ENCODE results near the gene KITLG.

DNA sequence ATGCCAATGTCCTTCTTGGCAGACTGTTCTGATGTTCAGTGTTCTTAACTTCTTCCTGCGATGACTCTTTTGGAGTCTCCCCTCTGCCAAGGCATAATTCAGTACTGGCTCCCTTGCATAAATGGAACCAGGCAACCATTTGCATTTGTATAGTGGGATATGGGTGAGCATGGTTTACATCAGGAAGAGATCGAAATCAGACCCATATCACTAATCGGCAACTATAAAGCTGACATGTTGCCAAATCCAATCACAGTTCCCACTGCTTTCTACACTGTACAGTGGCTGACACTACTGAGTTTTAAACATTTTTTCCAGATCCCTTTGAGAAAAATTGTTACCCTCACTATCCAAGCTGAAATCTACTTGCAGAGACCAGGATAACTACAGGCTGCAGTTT is 83.8 kb downstream of the KITLG start:
- no peak for TF ChIP-seq POLR2A (IDR thresholded peaks at IDR 0.05; ENCODE audit: control extremely low read depth in 1 of 2, low read depth in 2 of 2, low read length in 2 of 2)
- no peak for TF ChIP-seq SIN3A (conservative IDR thresholded peaks at IDR 0.05 in 1 of 2, IDR thresholded peaks at IDR 0.05 in 1 of 2; ENCODE audit: low read depth in 1 of 2, low read length in 2 of 2)
- TF ChIP-seq, protein P1, sequence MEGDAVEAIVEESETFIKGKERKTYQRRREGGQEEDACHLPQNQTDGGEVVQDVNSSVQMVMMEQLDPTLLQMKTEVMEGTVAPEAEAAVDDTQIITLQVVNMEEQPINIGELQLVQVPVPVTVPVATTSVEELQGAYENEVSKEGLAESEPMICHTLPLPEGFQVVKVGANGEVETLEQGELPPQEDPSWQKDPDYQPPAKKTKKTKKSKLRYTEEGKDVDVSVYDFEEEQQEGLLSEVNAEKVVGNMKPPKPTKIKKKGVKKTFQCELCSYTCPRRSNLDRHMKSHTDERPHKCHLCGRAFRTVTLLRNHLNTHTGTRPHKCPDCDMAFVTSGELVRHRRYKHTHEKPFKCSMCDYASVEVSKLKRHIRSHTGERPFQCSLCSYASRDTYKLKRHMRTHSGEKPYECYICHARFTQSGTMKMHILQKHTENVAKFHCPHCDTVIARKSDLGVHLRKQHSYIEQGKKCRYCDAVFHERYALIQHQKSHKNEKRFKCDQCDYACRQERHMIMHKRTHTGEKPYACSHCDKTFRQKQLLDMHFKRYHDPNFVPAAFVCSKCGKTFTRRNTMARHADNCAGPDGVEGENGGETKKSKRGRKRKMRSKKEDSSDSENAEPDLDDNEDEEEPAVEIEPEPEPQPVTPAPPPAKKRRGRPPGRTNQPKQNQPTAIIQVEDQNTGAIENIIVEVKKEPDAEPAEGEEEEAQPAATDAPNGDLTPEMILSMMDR (IDR thresholded peaks at IDR 0.05; ENCODE audit: control extremely low read depth in 1 of 3, insufficient read depth in 1 of 3, low read depth in 1 of 3, low read length in 3 of 3) = no peak
- no peak for TF ChIP-seq ATF2 (IDR thresholded peaks at IDR 0.05; ENCODE audit: low read length)
- TF ChIP-seq RAD21 (IDR thresholded peaks at IDR 0.05 in 1 of 2, conservative IDR thresholded peaks at IDR 0.05 in 1 of 2; ENCODE audit: low read depth in 2 of 2, low read length in 2 of 2) = no peak
- no peak for TF ChIP-seq EZH2 (IDR thresholded peaks at IDR 0.05; ENCODE audit: low read depth, low read length, severe bottlenecking)
- no peak for TF ChIP-seq EGR1 (IDR thresholded peaks at IDR 0.05; ENCODE audit: borderline replicate concordance, low read depth, low read length)
- no peak for TF ChIP-seq HDAC2 (IDR thresholded peaks at IDR 0.05; ENCODE audit: borderline replicate concordance in 1 of 2, low read depth in 2 of 2, low read length in 2 of 2)
- TF ChIP-seq, protein P2, sequence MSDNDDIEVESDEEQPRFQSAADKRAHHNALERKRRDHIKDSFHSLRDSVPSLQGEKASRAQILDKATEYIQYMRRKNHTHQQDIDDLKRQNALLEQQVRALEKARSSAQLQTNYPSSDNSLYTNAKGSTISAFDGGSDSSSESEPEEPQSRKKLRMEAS (IDR thresholded peaks at IDR 0.05) = no peak
- TF ChIP-seq POLR2AphosphoS5 (IDR thresholded peaks at IDR 0.05; ENCODE audit: low read depth, low read length) = no peak
- TF ChIP-seq POU5F1 (IDR thresholded peaks at IDR 0.05; ENCODE audit: low read depth, low read length) = no peak
- no peak for TF ChIP-seq SP4 (IDR thresholded peaks at IDR 0.05; ENCODE audit: low read length)
- no peak for TF ChIP-seq RNF2 (IDR thresholded peaks at IDR 0.05; ENCODE audit: borderline replicate concordance, low read depth, low read length, missing control alignments, poor library complexity, severe bottlenecking)
- no peak for TF ChIP-seq ZNF274 (IDR thresholded peaks at IDR 0.05; ENCODE audit: borderline replicate concordance, extremely low read depth, low read length)
